Measurements from ENCODE around the gene AGGF1.

- TF ChIP-seq CTCF (IDR thresholded peaks at IDR 0.05; ENCODE audit: borderline replicate concordance, extremely low read depth, low read length, poor library complexity, severe bottlenecking) (no peak), EZH2 (IDR thresholded peaks at IDR 0.05; ENCODE audit: borderline replicate concordance, low read depth, low read length, severe bottlenecking) (no peak)
Observed at GRCh38 chr5:76983468-76983867, 46.7 kb upstream of the AGGF1 start.
